Sigmoid colon (tissue), 4 donors: Measurements from ENCODE around the gene PIK3R4.

Experiments used
- EP300 ChIP-seq, 4 donors: sonication (generic); formaldehyde crosslinking; IDR thresholded peaks; one replicate each; pipeline ENCODE4 v1.6.1; 2017; ENCODE audit warnings: antibody characterized with exemption in 4 of 4
- POLR2A ChIP-seq, 2 donors: fragments of 450-650 bp; IDR thresholded peaks; one replicate each; pipeline ENCODE4 v1.6.1; 2016; ENCODE audit warnings: antibody characterized with exemption in 2 of 2, mild to moderate bottlenecking in 2 of 2, moderate library complexity in 2 of 2
- TF ChIP-seq, protein P1 (sequence below), 4 experiments: fragments of 450-650 bp in 3 of 4; fragments of 200-600 bp in 1 of 4; IDR thresholded peaks; one replicate each; pipeline ENCODE4 v1.5.1; 2016 to 2019; ENCODE audit warnings: antibody characterized with exemption in 4 of 4, mild to moderate bottlenecking in 3 of 4, moderate library complexity in 2 of 4

DNA sequence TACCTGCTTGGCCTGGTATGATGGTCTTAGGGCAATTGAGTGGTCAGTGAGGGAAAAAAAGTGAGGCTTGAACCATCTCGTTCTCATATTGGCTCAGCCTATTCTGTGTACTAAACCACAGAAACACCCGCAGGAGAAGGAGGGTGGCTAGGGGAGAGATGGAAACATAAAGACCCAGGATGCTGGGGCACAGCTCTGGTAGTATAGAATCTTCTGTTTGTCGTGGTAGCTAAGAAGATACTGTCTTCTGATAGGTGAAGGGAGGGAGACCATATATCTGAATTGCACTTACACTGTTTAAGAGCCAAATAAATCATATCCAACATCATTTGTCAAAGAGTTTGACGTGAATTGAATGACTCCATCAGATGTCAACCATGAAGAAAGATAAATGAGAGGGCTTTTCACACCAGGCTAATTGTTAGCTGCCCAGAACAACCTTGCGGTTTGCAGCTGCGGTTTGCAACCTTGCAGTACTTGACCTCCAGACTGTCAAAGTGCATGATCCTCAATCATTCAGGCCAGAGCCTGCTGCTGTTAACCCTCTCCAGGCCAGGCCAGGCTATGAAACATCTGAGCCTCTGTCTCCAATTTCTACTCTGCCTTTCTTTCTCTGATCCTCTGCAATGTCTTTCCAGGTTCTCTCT lies 40.9 kb upstream of the PIK3R4 start:
- TF ChIP-seq EP300 (IDR thresholded peaks at IDR 0.05) (no peak), POLR2A (IDR thresholded peaks at IDR 0.05) (no peak)
- TF ChIP-seq, protein P1, sequence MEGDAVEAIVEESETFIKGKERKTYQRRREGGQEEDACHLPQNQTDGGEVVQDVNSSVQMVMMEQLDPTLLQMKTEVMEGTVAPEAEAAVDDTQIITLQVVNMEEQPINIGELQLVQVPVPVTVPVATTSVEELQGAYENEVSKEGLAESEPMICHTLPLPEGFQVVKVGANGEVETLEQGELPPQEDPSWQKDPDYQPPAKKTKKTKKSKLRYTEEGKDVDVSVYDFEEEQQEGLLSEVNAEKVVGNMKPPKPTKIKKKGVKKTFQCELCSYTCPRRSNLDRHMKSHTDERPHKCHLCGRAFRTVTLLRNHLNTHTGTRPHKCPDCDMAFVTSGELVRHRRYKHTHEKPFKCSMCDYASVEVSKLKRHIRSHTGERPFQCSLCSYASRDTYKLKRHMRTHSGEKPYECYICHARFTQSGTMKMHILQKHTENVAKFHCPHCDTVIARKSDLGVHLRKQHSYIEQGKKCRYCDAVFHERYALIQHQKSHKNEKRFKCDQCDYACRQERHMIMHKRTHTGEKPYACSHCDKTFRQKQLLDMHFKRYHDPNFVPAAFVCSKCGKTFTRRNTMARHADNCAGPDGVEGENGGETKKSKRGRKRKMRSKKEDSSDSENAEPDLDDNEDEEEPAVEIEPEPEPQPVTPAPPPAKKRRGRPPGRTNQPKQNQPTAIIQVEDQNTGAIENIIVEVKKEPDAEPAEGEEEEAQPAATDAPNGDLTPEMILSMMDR (IDR thresholded peaks at IDR 0.05): no peak
